GM20431 (cell line): ENCODE measurements around the gene CAMK1G.

ENCODE experiments used
- in situ Hi-C: fragments of 300-500 bp; cut with MseI, MboI; formaldehyde crosslinking; loops from one replicate; pipeline ENCODE4 v1.15.0; 2020; ENCODE audit warnings: low sequenced_read_pairs; ENCODE audit not compliant: unreplicated experiment

CAMK1G gene

DNA sequence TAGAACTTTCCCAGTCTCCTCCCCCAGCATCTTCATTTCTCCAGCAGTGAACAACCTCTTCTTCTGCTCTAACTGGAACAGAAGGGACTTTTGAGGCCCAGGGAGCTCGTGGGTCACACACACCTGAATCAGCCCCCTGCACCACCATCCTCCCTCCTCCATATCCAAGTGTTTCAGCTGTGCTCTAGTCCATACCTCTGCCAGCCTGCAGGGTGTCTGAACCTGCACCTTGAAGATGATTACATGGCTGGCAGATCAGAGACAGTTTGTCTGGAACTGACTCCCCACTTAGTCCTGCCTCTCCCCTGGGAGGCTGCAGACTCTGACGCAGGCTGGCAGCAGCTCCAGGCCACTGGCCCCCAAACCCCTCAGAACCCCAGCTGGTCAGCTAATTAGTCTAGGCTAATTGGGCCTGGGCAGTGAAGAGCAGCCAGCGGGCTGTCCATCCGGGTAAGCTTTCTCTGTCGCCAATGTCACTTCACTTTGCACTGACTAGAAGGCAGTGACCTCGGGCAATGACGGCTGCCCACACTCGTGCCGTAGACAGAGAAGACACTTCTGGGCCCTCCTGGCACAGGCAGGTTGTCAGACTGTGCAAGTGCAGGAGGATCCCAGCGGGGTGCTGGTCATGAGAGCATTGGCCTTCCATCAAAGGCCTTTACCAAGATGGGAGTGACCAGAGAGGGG, 12.2 kb downstream of the CAMK1G start:
- in situ Hi-C loops = no loop called here

DNA sequence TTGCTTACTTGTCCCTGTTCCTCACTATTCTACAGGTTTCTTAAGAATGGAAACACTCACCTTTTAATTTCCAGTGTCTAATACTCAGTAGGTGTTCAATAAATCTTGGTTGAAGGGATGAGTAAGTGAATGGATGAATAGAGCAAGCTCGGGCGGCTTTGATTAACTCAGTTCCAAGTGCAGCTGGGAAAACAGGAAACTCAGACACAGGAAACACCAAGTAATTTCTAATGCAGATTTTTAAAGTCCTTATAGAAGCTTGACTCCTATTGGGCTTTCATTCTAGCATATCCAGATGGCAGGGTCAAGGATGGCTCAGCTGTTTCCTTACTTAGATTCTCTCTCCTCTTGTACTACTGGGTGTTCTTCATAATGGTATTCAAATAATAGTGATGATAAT, 14.0 kb downstream of the CAMK1G start:
- in situ Hi-C loops = no loop called here

DNA sequence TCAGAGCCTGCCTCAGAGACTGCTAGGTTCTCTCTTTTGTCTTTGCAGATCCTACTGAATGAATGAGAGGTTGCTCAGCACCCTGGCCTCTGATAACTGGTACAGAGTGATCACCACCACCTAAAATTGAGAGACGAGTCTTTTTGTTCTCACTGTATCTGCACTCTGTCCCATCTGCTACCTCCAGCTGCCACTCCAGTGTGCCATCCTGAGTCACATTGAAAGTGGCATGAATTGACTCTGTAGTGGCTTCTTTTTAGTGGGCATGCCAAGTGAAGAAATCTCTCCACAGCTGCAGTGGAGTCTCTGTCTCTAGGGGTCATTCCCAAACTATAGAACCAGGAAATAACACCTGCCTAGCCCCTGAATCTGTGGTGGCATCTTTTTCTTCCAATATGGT, 14.7 kb downstream of the CAMK1G start:
- in situ Hi-C loops = no loop called here

DNA sequence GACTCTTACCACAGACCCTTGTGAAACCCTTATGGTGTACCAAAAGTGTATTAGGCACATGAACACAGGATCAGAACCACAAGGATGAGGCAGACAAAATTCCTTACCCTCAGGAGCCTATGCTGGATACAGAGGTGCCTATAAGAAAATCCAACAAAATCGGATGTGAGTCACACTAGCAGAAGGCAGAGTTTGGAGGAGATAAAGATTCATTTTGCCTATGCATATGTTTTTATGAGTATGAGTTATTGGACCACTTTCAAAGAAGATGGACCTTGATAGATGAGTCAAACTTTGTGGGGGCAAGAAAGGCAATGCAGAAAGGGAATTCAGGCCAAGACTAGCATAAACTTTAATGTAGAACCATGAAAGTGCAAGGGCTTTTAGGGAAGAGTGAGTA, 17.0 kb downstream of the CAMK1G start:
- in situ Hi-C loops = no loop called here

DNA sequence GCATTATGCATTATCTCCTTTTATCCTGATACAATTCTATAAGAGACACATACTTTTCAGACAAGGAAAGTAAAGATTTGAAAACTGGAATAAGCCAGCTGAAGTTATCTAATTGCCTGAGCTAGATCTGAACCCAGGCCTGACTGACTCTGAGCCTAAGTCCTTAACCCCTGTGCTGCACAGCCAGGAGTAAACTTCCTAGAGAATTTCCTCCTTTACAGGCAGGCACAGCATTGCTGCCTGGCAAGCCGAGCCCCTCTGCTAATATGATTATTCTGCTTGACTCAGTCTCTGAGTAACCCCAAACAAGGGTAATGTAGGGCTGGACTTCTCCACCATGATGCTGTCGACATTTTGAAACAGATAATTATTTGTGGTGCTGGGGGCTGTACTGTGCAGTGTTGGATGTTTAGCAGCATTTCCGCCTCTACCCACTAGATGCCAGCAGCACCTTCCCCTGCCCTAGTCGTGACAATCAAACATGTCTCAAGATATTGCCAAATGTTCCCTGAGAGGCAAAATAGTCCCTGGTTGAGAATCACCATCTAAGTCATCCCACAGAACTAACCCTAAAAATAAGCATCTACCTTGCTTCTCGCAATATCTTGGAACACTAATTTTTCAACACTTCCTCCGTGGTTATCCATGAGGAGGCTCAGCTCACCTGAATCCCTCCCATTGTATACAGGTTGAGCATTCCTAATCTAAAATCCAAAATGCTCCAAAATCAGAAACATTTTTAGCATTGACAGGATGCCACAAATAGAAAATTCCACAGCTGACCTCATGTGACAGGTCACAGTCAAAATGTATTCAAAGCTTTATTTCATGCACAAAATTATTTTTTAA, 18.5 kb downstream of the CAMK1G start:
- in situ Hi-C loops = no loop called here

DNA sequence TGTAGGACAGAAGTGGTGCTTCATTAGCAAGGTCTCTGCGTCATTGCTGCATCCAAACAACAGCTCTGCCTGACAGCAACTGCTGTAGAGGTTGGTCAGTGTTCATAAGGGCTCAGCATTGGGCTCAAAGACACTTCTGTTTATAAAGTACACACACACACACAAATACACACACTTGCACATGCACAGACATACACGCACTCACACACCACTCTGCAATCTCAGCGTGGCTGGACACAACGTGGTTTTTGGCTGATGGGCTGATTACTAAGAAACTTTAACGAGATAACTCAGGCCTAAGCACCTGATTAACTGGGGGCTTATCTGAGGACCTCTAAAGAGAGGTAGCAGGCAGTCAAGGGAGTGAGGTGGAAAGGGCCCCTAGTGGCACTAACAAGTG, 20.4 kb downstream of the CAMK1G start:
- in situ Hi-C loops = no loop called here

DNA sequence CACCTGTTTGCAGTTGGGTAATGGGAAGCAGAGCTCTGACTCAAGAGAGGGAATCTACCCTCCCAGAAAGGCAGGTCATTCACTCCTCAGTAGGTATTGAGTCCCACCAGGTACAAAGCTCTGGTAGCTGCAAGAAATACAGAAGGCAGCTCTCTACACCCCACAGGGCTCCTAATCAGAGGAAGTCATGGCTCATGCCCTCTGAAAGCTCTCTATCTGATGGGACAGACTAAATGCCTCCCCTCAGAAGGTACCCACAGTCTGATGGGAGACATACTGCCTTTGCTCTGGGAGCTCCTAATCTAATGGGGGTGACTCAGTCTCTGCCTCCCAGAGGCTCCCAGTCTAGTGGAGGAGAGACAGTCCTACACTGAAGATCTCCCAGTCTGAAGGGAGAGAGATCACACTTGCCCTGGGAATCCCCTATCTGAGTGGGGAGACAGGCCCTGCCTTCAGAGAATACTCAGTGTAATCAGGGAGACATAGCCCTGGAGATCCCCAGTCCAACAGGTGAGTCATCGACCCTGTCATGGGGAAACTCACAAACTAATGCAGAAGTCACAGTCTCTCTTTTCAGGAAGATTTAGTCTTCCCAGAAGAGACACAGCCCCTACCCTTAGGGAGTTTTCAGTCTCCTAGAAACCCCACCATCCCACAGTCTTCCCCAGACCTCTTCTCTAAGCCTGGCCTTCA, 23.7 kb downstream of the CAMK1G start:
- in situ Hi-C loops = no loop called here

DNA sequence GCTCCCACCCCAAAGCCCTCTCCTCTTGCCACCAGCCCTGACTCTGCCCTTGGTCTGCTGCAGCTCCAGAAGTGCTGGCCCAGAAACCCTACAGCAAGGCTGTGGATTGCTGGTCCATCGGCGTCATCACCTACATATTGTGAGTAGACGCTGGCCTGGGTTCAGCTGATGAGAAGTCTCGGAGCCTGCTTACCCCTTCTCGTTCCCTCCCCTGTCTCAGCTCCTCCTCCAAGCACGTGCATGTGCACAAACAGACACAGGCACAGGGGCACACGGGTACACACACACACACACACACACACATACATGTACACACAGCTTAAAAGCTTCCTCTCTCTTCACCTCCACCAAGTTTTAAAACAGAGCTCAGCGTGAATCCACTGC, 24.3 kb downstream of the CAMK1G start:
- in situ Hi-C loops = no loop called here

DNA sequence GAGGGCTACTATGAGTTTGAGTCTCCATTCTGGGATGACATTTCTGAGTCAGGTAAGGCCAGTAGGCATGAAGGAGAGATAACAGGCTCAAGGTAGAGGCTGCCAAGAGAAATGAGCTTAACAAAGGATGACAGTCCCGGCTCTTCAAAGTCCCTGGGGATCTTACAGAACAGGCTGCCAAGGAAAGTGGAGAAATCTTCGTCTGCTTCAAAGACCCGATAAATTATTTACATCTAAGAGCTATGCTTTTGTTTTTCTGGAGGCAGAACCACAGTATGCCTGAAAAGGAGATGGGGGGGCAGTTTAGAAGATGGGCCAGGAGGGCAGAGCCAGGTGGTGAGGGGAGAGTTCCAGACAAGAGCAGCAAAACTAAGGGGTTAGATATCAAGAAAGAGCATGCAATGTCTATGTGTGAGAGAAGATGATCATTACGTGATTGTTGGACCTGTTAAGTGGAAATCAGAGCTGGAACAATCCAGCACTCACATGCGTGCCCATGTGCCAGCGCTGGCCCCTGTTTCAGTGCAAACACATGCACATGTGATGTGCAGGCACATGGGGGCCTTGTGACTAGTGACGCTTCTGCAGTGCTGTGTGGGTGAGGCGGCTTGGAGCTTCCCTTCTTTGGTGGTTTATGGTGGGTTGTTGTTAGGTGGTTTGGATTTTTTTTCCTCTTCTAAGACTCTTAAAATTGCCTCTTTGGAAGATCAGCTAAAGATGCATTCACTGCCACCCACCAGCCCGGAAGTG, 25.7 kb downstream of the CAMK1G start:
- in situ Hi-C loops = no loop called here

DNA sequence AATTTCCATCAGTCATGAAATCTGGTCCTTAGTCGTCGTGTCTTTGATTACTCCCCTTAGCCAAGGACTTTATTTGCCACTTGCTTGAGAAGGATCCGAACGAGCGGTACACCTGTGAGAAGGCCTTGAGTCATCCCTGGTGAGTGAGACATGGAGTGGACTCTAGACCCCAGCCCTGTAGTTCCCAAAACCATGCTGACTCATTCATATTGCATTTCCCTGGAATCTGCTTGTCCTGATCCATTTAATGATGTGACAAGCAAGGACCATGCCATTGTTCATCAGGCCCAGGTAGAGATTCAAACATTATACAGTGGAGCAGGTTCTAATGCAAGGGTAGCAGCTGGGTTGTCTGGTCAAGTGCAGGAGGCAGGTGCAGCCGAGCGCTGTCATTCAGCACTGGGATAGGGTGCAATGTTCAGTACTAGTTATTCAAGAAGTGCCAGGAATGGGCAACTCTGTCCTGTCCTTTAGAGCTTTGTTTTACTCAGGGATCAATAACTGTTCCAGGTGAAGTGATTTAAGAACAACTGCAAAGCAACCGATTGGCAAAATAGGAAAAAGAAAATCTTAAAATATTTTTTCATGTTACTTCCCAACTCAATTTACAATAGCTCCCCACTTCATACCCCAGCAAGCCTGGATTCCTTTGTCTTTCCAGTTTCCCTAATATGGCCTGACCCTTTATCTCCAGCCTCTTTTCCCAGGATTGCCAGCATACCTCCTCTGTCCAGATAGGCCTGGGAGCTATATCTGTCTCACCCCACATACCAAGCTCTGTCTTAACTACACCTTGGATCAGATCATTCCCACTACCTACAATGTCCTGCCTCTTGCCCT, 26.5 kb downstream of the CAMK1G start:
- in situ Hi-C loops = no loop called here

DNA sequence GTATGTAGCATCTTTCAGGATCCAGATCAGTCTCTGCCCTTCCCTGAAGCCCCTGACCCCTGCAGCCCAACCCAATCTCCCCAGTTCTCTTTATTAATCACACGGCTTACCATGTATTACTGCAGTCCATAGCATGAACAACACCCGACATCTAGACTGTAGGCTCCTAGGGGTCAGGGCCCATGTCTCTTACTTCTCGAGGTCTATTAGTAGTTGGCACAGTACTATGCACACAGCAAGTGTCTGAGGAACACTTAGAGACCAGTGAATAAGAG, 27.1 kb downstream of the CAMK1G start:
- in situ Hi-C loops = no loop called here

DNA sequence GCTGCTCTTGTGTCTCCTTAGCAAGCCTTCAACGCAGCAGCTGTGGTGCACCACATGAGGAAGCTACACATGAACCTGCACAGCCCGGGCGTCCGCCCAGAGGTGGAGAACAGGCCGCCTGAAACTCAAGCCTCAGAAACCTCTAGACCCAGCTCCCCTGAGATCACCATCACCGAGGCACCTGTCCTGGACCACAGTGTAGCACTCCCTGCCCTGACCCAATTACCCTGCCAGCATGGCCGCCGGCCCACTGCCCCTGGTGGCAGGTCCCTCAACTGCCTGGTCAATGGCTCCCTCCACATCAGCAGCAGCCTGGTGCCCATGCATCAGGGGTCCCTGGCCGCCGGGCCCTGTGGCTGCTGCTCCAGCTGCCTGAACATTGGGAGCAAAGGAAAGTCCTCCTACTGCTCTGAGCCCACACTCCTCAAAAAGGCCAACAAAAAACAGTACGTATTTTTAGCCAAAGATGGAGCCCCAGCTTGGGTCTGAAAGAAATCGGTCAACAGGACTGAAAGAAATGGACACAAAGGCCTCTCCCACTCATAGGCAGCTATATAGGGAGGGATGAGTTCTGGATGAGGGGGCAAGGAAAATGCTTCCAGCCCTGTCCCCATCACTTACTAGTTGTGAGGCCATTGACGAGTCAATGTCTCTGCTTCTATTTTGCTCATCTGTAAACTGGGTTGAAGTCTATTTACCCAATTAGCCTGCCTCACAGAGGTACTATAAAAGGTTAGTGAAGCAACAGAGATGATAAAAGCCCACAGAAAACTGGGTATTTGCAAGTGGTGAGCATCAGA, 28.5 kb downstream of the CAMK1G start:
- in situ Hi-C loops = no loop called here

DNA sequence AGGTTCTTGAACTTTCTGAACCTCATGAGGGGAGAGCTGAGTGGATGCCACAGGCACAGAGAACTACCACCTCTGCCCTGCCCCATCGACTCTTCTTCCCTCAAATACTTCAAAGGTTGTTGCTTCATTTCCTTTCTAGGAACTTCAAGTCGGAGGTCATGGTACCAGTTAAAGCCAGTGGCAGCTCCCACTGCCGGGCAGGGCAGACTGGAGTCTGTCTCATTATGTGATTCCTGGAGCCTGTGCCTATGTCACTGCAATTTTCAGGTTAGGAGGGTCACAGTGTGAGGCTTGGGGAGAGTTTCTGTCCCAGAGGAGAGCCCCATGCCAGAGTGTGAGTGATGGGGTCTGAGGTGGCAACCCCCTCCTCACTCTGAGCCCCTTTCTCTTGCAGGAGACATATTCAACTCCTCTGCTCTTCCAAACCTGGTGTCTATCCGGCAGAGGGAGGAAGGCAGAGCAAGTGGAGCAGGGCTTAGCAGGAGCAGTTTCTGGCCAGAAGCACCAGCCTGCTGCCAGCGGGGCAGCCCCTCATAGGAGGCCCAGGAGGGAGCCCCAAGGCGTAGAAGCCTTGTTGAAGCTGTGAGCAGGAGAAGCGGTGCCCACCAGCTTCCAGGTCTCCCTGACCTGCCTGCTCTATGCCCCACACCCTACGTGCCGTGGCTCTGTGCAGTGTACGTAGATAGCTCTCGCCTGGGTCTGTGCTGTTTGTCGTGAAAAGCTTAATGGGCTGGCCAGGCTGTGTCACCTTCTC, 29.3 kb downstream of the CAMK1G start:
- in situ Hi-C loops = no loop called here

DNA sequence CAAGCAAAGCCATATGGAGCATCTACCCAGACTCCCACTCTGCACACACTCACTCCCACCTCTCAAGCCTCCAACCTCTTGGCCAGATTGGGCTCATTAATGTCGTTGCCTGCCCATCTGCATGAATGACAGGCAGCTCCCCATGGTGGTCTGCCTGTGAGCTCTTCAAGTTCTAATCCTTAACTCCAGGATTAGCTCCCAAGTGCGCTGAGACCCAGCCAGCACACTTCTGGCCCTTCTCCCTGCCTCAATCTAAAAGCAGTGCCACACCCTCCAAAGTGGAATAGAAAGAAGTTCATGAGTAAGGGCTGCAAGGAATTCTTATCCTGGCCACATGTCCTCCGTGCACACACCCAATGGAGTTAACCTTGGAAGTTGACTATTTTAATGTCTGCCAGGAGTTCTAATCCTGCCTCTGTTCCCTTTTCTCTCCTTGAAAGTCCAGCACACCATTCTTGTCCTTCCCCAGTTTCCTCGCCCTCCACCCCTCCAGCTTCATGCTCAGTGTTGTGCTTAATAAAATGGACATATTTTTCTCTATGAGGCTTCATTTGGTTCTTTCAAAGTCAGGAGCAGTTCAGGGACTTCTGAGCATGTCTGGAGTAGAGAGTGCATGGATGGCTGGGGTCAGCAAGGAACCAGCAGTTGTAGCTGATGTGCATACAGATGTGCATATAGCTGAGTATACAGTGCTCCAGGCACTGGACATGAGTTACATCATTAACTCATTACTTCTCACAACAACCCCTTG, 30.1 kb downstream of the CAMK1G start:
- in situ Hi-C loops = no loop called here

DNA sequence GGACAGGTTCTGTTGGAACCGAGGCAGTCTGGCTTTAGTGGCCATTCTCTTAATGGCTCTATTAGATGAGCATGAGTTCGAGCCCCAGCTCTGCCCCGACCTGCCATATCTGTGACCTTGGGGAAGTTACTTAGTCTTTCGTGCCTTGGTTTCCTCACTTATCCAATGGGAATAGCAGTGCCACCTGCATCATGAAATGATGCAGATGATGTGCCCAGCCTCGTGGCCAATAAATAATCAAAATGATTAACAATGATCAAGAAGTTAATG, 30.6 kb downstream of the CAMK1G start:
- in situ Hi-C loops = no loop called here

DNA sequence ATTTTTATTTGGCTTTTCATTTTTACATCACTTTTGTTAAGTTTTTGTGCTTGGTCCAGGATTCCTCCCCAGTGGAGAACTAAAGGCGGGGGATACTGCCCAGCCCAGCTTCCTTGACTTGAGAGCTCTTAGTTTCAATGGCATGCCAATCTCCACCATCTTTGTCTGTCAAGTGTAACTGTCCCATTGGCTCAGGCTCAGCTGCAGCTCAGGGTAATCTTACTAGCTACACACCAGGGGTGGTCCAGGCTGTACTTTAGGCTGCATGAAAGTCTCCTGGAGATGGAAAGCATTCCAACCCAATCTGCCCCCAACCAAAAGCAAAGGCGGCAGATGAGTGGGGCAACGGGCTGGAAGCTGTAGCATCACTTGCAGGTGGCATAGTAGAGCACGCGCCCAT, 31.4 kb downstream of the CAMK1G start:
- in situ Hi-C loops = no loop called here

DNA sequence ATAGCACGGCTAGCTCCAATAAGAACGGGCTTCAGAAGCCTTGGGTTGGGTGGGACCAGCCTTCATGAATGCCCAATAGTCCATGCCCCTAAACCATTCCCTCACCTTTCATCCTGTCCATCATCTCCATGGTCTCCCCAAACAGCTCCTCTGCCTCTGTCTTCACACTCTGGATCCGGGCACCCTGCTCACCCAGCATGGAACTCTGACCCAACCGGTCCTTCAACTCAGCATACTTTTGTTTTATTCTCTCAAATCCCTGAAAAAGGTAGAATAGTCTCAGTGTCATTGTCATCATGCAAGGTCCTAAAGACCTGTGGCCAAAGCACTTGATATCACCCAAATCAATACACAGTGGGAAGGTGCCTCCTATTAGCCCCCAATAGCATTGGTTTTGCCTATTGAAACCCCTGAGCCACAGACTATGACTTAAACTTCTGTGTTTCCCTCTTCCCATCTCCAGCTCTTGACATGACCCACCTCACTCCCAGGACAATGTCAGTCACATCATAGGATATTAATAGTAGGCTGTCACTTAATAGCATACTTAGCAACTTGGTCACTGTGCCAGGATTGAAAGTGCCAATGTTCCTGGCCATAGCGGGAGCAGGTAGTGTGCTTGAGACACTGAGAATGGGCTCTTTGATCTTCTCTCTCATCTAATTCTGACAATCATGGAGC, 33.0 kb downstream of the CAMK1G start:
- in situ Hi-C loops = no loop called here
